Lung (tissue), 12 donors: ENCODE measurements around the gene TCF19. TPM values are rescaled to one million over a fixed set of nuclear protein-coding genes. Genes with fewer than 3 reads are reported as not detected.
A peak's percentile ranks its signal among the peaks of the same experiment; 100 is the strongest.

Experiments
- ATAC-seq: fragments of 200-7000 bp; cut with Tn5 transposase; one replicate; pipeline ENCODE4 v1.9.1; 2020; ENCODE audit warnings: moderate number of reproducible peaks; ENCODE audit not compliant: insufficient read depth, low FRiP score
- DNase-seq, 3 donors: peaks; one replicate each; pipeline ENCODE4 v3.0.0-alpha.2; 2013 to 2017
- H3K27ac ChIP-seq, 2 donors: one replicate each; pipeline ENCODE4 v1.5.1; 2013; ENCODE audit warnings: mild to moderate bottlenecking in 2 of 2, moderate library complexity in 2 of 2, control low read depth in 1 of 2, inconsistent platforms in 1 of 2, low read depth in 1 of 2, low read length in 1 of 2
- H3K27me3 ChIP-seq, 3 donors: one replicate each; pipeline ENCODE4 v1.5.1; 2013; ENCODE audit warnings: low read length in 2 of 3; ENCODE audit not compliant: control insufficient read depth in 3 of 3, insufficient read depth in 3 of 3
- H3K36me3 ChIP-seq, 4 donors: one replicate each; pipeline ENCODE4 v1.5.1; 2013; ENCODE audit warnings: low read length in 4 of 4, mild to moderate bottlenecking in 1 of 4, moderate library complexity in 1 of 4; ENCODE audit not compliant: control insufficient read depth in 4 of 4, insufficient read depth in 4 of 4
- H3K4me1 ChIP-seq, 5 donors: one replicate each; pipeline ENCODE4 v1.5.1; 2013; ENCODE audit warnings: low read length in 5 of 5, mild to moderate bottlenecking in 2 of 5, moderate library complexity in 1 of 5; ENCODE audit not compliant: control insufficient read depth in 5 of 5, insufficient read depth in 5 of 5
- H3K4me3 ChIP-seq: one replicate; pipeline ENCODE4 v1.5.1; 2013; ENCODE audit warnings: mild to moderate bottlenecking, control low read depth, moderate library complexity
- H3K9ac ChIP-seq, 2 donors: one replicate each; pipeline ENCODE4 v1.5.1; 2013; ENCODE audit warnings: low read length in 2 of 2, control low read depth in 1 of 2; ENCODE audit not compliant: insufficient read depth in 1 of 2
- H3K9me3 ChIP-seq, 4 donors: one replicate each; pipeline ENCODE4 v1.5.1; 2013; ENCODE audit warnings: low read length in 3 of 4, mild to moderate bottlenecking in 1 of 4, moderate library complexity in 1 of 4; ENCODE audit not compliant: control insufficient read depth in 4 of 4, insufficient read depth in 3 of 4
- WGBS, 2 donors: extraction: QIAGEN DNeasy Blood & Tissue Kit; methylation state at CpG; one replicate each; pipeline ENCODE4 v1.1.7; 2013; 5-methylcytosine and 5-hydroxymethylcytosine counted together
- polyA plus RNA-seq, 2 donors: library from polyadenylated mRNA; stranded (reverse); fragments of 200-250 nt; gene quantifications; one replicate each; pipeline ENCODE4 v1.2.1, GENCODE V29; 2013
- total RNA-seq, 2 donors: library from RNA; depleted of rRNA in 1 of 2; stranded (reverse); fragments of >200 nt in 1 of 2; gene quantifications; one replicate each; pipeline ENCODE4 v1.2.1, GENCODE V29; 2014 to 2021
- TF ChIP-seq, protein P1 (sequence below): IDR thresholded peaks from 2 replicates; pipeline ENCODE4 v1.5.1; 2012; ENCODE audit warnings: mild to moderate bottlenecking; ENCODE audit errors: control extremely low read depth, extremely low read depth
- donor health status: control.
- donor health status: control.
- donor health status: Bipolar disorder and iron deficiency.
- donor health status: healthy.
- donor health status: DM: yes; HTN: yes; CAD: no.

Gene TCF19
- total and polyA plus RNA-seq, 4 donors = 4.1 to 9.4 (median 5.1) TPM

DNA sequence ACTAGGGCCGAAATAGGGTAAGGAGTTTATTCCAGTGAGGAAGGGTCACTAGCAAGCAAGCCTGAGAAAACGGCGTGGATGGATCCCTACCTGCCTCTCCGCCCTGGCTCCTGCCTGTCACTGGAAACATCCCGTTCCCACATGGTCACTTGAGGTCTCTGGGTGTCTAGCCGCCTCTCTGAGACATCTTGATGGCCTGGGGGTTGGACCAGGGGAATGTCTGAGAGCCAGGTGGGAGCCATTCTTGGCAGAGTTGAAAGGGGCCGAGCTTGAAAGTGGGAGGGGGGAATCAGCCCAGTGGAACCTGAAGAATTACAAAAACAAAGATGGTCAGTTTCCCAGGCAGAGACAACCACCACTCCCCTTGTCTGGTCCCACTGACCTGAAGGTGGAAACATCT lies 1.7 kb upstream of the TCF19 start:
- TF ChIP-seq, protein P1, sequence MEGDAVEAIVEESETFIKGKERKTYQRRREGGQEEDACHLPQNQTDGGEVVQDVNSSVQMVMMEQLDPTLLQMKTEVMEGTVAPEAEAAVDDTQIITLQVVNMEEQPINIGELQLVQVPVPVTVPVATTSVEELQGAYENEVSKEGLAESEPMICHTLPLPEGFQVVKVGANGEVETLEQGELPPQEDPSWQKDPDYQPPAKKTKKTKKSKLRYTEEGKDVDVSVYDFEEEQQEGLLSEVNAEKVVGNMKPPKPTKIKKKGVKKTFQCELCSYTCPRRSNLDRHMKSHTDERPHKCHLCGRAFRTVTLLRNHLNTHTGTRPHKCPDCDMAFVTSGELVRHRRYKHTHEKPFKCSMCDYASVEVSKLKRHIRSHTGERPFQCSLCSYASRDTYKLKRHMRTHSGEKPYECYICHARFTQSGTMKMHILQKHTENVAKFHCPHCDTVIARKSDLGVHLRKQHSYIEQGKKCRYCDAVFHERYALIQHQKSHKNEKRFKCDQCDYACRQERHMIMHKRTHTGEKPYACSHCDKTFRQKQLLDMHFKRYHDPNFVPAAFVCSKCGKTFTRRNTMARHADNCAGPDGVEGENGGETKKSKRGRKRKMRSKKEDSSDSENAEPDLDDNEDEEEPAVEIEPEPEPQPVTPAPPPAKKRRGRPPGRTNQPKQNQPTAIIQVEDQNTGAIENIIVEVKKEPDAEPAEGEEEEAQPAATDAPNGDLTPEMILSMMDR = no peak
- Histone ChIP-seq H3K27me3 (no peaks in the 10 kb centered on the region), H3K9ac (no peak overlapping the region), H3K4me1 (peaks cover 3 to 21% (median 9%) of the 10 kb centered on the region in 5 donors), H3K4me3 (no peak overlapping the region), H3K9me3 (no peaks in the 10 kb centered on the region), H3K27ac (no peak overlapping the region), H3K36me3 (peaks cover 0 to 7% (median 3%) of the 10 kb centered on the region in 4 donors)
- WGBS, 2 donors = 94 to 97% methylated on average over 7 of the region's 7 CpGs
- ATAC-seq = no peak
- no peak for DNase-seq

DNA sequence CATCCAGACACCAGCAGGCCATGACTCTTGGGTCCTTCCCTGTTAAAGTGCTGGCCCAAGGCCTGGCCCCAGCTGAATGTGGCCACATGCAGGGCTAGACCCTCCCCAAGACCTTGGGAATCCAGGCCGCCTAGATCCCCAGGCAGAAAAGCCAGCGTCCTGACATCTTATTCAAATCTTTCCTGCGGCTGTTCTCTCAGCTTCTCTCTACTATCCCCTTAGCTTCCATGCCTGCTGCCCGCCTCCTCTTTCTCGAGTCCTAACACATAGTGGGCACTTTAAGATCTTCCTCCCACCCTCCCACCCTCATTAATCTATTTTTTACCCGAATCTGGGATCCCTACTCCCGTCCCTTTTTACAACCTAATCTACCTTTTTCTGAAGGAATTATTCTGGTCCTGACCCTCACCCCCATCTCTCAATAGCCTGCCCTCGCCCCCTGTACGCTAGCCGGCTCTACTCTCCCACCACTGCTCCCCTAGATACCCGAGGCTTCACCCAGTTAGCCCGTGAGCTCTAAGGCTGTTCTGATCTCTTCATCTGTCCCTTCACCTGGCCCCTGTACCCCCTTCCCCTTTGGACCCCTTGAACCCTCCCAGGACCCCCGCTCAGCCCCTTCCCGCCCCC lies 763 bp upstream of the TCF19 start, which contains the start of gene CCHCR1:
TSS of gene CCHCR1 (minus strand) at position 290 of the 627 bp plus-strand sequence. CDS start at position 88, 202 bp downstream.
- TF ChIP-seq, protein P1 = no peak
- Histone ChIP-seq H3K4me1 (peaks cover 3 to 21% (median 9%) of the 10 kb centered on the region in 5 donors), H3K4me3 (peak within 1 kb of the TSS; percentile 77), H3K27me3 (no peaks in the 10 kb centered on the region), H3K36me3 (peaks cover 0 to 12% (median 8%) of the 10 kb centered on the region in 4 donors), H3K9me3 (no peaks in the 10 kb centered on the region), H3K27ac (peak within 1 kb of the TSS; percentile 12 to 65), H3K9ac (peak within 1 kb of the TSS; percentile 63 to 88)
- WGBS, 2 donors = 12 to 13% methylated on average over 14 of the region's 14 CpGs
- DNase-seq = peak in 1 of 3 donors; percentile 7
- ATAC-seq = peak; percentile 13

DNA sequence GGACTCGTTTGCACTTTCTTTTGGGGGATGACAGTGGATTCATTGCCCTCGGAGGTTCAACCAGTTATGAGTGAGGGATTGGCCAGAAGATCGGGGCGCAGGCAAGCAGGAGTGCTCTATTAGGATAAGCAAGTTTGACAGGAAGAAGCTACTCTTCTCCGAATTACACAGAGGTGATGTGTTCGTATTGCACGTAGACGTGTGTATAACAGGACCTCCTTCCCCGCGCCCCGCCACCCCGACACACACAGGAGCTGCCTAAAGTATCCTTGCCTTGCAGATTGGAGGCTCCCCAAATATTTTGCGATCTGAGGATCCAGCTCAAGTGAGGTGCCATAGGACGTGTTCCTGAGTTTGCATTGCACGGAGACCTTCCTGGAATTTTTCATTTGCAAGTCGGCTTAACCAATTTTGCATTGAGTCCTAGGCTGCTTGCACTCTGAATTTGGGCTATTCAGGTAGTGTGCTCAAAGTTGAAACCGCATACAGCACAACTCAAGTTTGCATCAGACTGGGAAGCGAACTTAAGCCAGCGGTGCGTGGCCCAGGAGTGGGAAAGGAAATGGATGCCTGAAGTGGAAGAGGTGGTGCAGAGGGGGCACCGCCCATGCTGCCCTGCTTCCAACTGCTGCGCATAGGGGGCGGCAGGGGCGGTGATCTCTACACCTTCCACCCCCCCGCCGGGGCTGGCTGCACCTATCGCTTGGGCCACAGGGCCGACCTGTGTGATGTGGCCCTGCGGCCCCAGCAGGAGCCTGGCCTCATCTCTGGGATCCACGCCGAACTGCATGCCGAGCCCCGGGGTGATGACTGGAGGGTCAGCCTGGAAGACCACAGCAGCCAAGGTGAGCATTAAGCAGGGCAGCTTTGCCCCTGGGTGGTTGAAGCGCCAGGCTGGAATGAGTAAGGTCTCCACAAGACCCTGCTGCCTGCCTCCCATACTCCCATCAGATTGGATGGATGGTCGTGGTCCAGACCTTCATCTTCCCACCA lies 770 bp downstream of the TCF19 start:
- TF ChIP-seq, protein P1 = no peak
- Histone ChIP-seq H3K4me3 (peak overlapping the region; percentile 77), H3K9ac (peak overlapping the region; percentile 6 to 23), H3K9me3 (no peaks in the 10 kb centered on the region), H3K4me1 (peaks cover 3 to 21% (median 9%) of the 10 kb centered on the region in 5 donors), H3K27me3 (no peaks in the 10 kb centered on the region), H3K36me3 (peaks cover 0 to 15% (median 10%) of the 10 kb centered on the region in 4 donors), H3K27ac (no peak overlapping the region)
- WGBS, 2 donors = 17 to 25% methylated on average over 35 of the region's 35 CpGs
- ATAC-seq (no peak), DNase-seq (no peak)
